ENCODE results near the gene NFIC. TPM values are rescaled to one million over a fixed set of nuclear protein-coding genes. Genes with fewer than 3 reads are reported as not detected.

Gene NFIC
- total RNA-seq, 2 experiments from 2014 or later, result 1.5 to 1.7 TPM

GRCh38 chr19:3469638-3470499 is 103.5 kb downstream of the NFIC start:
- Histone ChIP-seq H3K79me2 (ENCODE audit: insufficient read depth, low read depth, low read length) (no peaks in the 10 kb centered on the region), H3K4me3 (ENCODE audit: low read depth, low read length, poor library complexity, severe bottlenecking) (no peak overlapping the region), H3K4me2 (ENCODE audit: low read length) (no peak overlapping the region), H3K9me2 (ENCODE audit: insufficient read depth, low read length) (no peaks in the 10 kb centered on the region), H3K27ac (ENCODE audit: low read depth, low read length, poor library complexity, severe bottlenecking) (no peak overlapping the region), H3K4me1 (ENCODE audit: insufficient read depth, low read length, poor library complexity, severe bottlenecking) (no peaks in the 10 kb centered on the region), H3K9me3 (ENCODE audit: low read length) (no peaks in the 10 kb centered on the region), H2AFZ (ENCODE audit: low read length) (no peak overlapping the region), H4K20me1 (ENCODE audit: insufficient read depth, low read length) (no peaks in the 10 kb centered on the region), H3K36me3 (ENCODE audit: insufficient read depth, low read length) (no peaks in the 10 kb centered on the region)
- POLR2A ChIA-PET, result no interaction called here
- no TSS peak for BruUV-seq (replicated peaks)
- TF ChIP-seq CTCF (conservative IDR thresholded peaks at IDR 0.05; ENCODE audit: low read length), result no peak
- TF ChIP-seq EZH2phosphoT487 (IDR thresholded peaks at IDR 0.05; ENCODE audit: borderline replicate concordance, low read depth, low read length), result no peak
- CTCF ChIA-PET (ENCODE audit: unreplicated experiment), result no interaction called here
- intact Hi-C loops (cut with micrococcal nuclease; ENCODE audit: unreplicated experiment), result no loop called here
- no peak for DNase-seq (ENCODE audit: low spot score)

- CTCF ChIA-PET (ENCODE audit: unreplicated experiment), result interaction anchor here (0.9 kb wide), 1 partner anchor 8 kb away, joined by 3 read pairs; no protein-coding TSS in a partner anchor
- no TSS peak for BruUV-seq (replicated peaks)
These were observed 104.2 kb downstream of the NFIC start for GRCh38 chr19:3470500-3471128.

More at GRCh38 chr19:3470500-3471128, 104.2 kb downstream of the NFIC start:
- Histone ChIP-seq H3K36me3 (ENCODE audit: insufficient read depth, low read length) (no peaks in the 10 kb centered on the region), H2AFZ (ENCODE audit: low read length) (no peak overlapping the region), H3K4me1 (ENCODE audit: insufficient read depth, low read length, poor library complexity, severe bottlenecking) (no peaks in the 10 kb centered on the region), H3K27ac (ENCODE audit: low read depth, low read length, poor library complexity, severe bottlenecking) (no peak overlapping the region), H3K4me2 (ENCODE audit: low read length) (no peak overlapping the region), H3K9me3 (ENCODE audit: low read length) (no peaks in the 10 kb centered on the region), H3K9me2 (ENCODE audit: insufficient read depth, low read length) (no peaks in the 10 kb centered on the region), H3K4me3 (ENCODE audit: low read depth, low read length, poor library complexity, severe bottlenecking) (no peak overlapping the region), H4K20me1 (ENCODE audit: insufficient read depth, low read length) (no peaks in the 10 kb centered on the region), H3K79me2 (ENCODE audit: insufficient read depth, low read depth, low read length) (no peaks in the 10 kb centered on the region)
- intact Hi-C loops (cut with micrococcal nuclease; ENCODE audit: unreplicated experiment), result no loop called here
- no peak for DNase-seq (ENCODE audit: low spot score)
- no peak for TF ChIP-seq EZH2phosphoT487 (IDR thresholded peaks at IDR 0.05; ENCODE audit: borderline replicate concordance, low read depth, low read length)
- no peak for TF ChIP-seq CTCF (conservative IDR thresholded peaks at IDR 0.05; ENCODE audit: low read length)
- POLR2A ChIA-PET, result no interaction called here
